ENCODE measurements around the gene EFNB3. TPM values are rescaled to one million over a fixed set of nuclear protein-coding genes. Genes with fewer than 3 reads are reported as not detected.

Gene EFNB3
- total RNA-seq, 1 experiment from 2014 or later: 1.5 TPM

DNA sequence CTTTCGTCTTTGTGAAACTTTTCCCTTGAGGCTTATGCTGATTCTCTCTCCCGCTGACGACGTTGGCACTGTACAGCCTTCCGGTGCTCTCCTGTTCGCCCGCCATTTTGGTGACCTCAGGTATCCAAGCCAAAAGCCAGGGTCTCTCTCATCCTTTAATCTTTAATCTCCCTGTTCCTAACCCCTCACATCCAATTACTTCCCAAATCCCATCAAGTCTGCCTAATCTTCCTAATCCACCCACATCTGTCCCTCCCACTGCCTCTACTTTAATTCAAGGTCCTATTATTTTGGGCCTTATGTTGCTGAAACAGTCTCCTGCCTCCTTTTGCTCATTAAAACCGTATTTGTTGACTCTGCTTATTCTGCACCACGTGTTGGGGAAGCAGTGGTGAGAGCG, 9.4 kb upstream of the EFNB3 start:
- Histone ChIP-seq H3K27me3 (ENCODE audit: insufficient read depth, low read depth) (no peaks in the 10 kb centered on the region), H3K36me3 (ENCODE audit: low read depth) (no peaks in the 10 kb centered on the region), H2AFZ (no peak overlapping the region), H3K27ac (no peak overlapping the region), H3K4me1 (replicated peaks; ENCODE audit: insufficient read depth) (no peaks in the 10 kb centered on the region), H3K9me3 (ENCODE audit: insufficient read depth, low read depth) (no peaks in the 10 kb centered on the region), H3K9me2 (ENCODE audit: insufficient read depth) (no peaks in the 10 kb centered on the region), H4K20me1 (ENCODE audit: insufficient read depth) (no peaks in the 10 kb centered on the region), H3F3A (ENCODE audit: insufficient read depth, low read depth) (no peaks in the 10 kb centered on the region), H3K79me2 (ENCODE audit: low read depth) (no peaks in the 10 kb centered on the region), H3K4me3 (no peak overlapping the region), H3K4me2 (no peak overlapping the region)
- POLR2A ChIA-PET (ENCODE audit: unreplicated experiment): no interaction called here
- intact Hi-C loops (cut with micrococcal nuclease; ENCODE audit: unreplicated experiment): no loop called here
- TF ChIP-seq, protein P1, sequence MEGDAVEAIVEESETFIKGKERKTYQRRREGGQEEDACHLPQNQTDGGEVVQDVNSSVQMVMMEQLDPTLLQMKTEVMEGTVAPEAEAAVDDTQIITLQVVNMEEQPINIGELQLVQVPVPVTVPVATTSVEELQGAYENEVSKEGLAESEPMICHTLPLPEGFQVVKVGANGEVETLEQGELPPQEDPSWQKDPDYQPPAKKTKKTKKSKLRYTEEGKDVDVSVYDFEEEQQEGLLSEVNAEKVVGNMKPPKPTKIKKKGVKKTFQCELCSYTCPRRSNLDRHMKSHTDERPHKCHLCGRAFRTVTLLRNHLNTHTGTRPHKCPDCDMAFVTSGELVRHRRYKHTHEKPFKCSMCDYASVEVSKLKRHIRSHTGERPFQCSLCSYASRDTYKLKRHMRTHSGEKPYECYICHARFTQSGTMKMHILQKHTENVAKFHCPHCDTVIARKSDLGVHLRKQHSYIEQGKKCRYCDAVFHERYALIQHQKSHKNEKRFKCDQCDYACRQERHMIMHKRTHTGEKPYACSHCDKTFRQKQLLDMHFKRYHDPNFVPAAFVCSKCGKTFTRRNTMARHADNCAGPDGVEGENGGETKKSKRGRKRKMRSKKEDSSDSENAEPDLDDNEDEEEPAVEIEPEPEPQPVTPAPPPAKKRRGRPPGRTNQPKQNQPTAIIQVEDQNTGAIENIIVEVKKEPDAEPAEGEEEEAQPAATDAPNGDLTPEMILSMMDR (conservative IDR thresholded peaks at IDR 0.05): no peak
- TF ChIP-seq EZH2 (IDR thresholded peaks at IDR 0.05; ENCODE audit: low read depth): no peak
- CTCF ChIA-PET: interaction anchor here (0.6 kb wide), 1 partner anchor 743 kb away, joined by 3 read pairs; no protein-coding TSS in a partner anchor
- BruUV-seq (replicated peaks): no TSS peak
- no peak for DNase-seq

- no peak overlapping the region for H3K27ac ChIP-seq
- TF ChIP-seq, protein P1 (conservative IDR thresholded peaks at IDR 0.05): no peak
- no peak for TF ChIP-seq EZH2 (IDR thresholded peaks at IDR 0.05; ENCODE audit: low read depth)
- CTCF ChIA-PET: no interaction called here
Measured at GRCh38 chr17:7697828-7698588, 7.0 kb upstream of the EFNB3 start.

GRCh38 chr17:7700510-7700909, 4.5 kb upstream of the EFNB3 start:
- Histone ChIP-seq H3K27ac (no peak overlapping the region), H3K4me1 (replicated peaks; ENCODE audit: insufficient read depth) (no peaks in the 10 kb centered on the region), H2AFZ (no peak overlapping the region), H3K9me2 (ENCODE audit: insufficient read depth) (no peaks in the 10 kb centered on the region), H3K4me2 (no peak overlapping the region), H3K79me2 (ENCODE audit: low read depth) (no peaks in the 10 kb centered on the region), H4K20me1 (ENCODE audit: insufficient read depth) (no peaks in the 10 kb centered on the region), H3K36me3 (ENCODE audit: low read depth) (no peaks in the 10 kb centered on the region), H3K4me3 (no peak overlapping the region), H3F3A (ENCODE audit: insufficient read depth, low read depth) (no peaks in the 10 kb centered on the region), H3K27me3 (ENCODE audit: insufficient read depth, low read depth) (no peaks in the 10 kb centered on the region), H3K9me3 (ENCODE audit: insufficient read depth, low read depth) (no peaks in the 10 kb centered on the region)
- CTCF ChIA-PET: no interaction called here
- POLR2A ChIA-PET (ENCODE audit: unreplicated experiment): no interaction called here
- no peak for DNase-seq
- no TSS peak for BruUV-seq (replicated peaks)
- intact Hi-C loops (cut with micrococcal nuclease; ENCODE audit: unreplicated experiment): no loop called here
- TF ChIP-seq EZH2 (IDR thresholded peaks at IDR 0.05; ENCODE audit: low read depth): no peak
- TF ChIP-seq, protein P1 (conservative IDR thresholded peaks at IDR 0.05): no peak

More at GRCh38 chr17:7697828-7698588, 7.0 kb upstream of the EFNB3 start:
- POLR2A ChIA-PET (ENCODE audit: unreplicated experiment): no interaction called here
- Histone ChIP-seq H3K9me3 (ENCODE audit: insufficient read depth, low read depth) (no peaks in the 10 kb centered on the region), H3K9me2 (ENCODE audit: insufficient read depth) (no peaks in the 10 kb centered on the region), H3F3A (ENCODE audit: insufficient read depth, low read depth) (no peaks in the 10 kb centered on the region), H3K79me2 (ENCODE audit: low read depth) (no peaks in the 10 kb centered on the region), H3K27me3 (ENCODE audit: insufficient read depth, low read depth) (no peaks in the 10 kb centered on the region), H3K4me3 (no peak overlapping the region), H3K4me2 (no peak overlapping the region), H4K20me1 (ENCODE audit: insufficient read depth) (no peaks in the 10 kb centered on the region), H3K4me1 (replicated peaks; ENCODE audit: insufficient read depth) (no peaks in the 10 kb centered on the region), H2AFZ (no peak overlapping the region), H3K36me3 (ENCODE audit: low read depth) (no peaks in the 10 kb centered on the region)
- no peak for DNase-seq
- intact Hi-C loops (cut with micrococcal nuclease; ENCODE audit: unreplicated experiment): no loop called here
- no TSS peak for BruUV-seq (replicated peaks)

All from PC-9 (cell line).